GM19463 (cell line): Measurements from ENCODE around the gene MCRIP1.

Experiments
- ATAC-seq: cut with Tn5 transposase; IDR thresholded peaks from one replicate; pipeline ENCODE4 v1.9.1; 2021; ENCODE audit warnings: mild to moderate bottlenecking, moderate library complexity; ENCODE audit not compliant: unreplicated experiment

Gene MCRIP1

GRCh38 chr17:81833160-81833920, at the start of gene MCRIP1:
Gene MCRIP1, minus strand, starts transcription at chr17:81833291. Its CDS starts 8,785 bp downstream, at chr17:81824506.
- peak; percentile 78 for ATAC-seq

GRCh38 chr17:81879121-81879520, 46.0 kb upstream of the MCRIP1 start:
- ATAC-seq: no peak

- ATAC-seq: no peak
Observed at GRCh38 chr17:81878294-81878693, 45.2 kb upstream of the MCRIP1 start.

- no peak for ATAC-seq
Observed at GRCh38 chr17:81877569-81877968, 44.5 kb upstream of the MCRIP1 start.

GRCh38 chr17:81871387-81872230, 38.5 kb upstream of the MCRIP1 start:
- ATAC-seq: peak; percentile 50

GRCh38 chr17:81870981-81871386, 37.9 kb upstream of the MCRIP1 start, which contains the start of gene ARHGDIA:
Gene ARHGDIA, minus strand, starts transcription at chr17:81871337. Its CDS starts 1,407 bp downstream, at chr17:81869930.
- peak; percentile 34 for ATAC-seq

GRCh38 chr17:81870131-81870980, 37.3 kb upstream of the MCRIP1 start:
- peak; percentile 3 for ATAC-seq

GRCh38 chr17:81869221-81870130, 36.4 kb upstream of the MCRIP1 start:
- ATAC-seq: no peak

- no peak for ATAC-seq
Observed at GRCh38 chr17:81868674-81869220, 35.7 kb upstream of the MCRIP1 start.

- ATAC-seq: no peak
Observed at GRCh38 chr17:81867991-81868673, 35.0 kb upstream of the MCRIP1 start.

GRCh38 chr17:81867170-81867990, 34.3 kb upstream of the MCRIP1 start:
- ATAC-seq: no peak

GRCh38 chr17:81866440-81867169, 33.5 kb upstream of the MCRIP1 start:
- ATAC-seq: no peak

GRCh38 chr17:81865733-81866439, 32.8 kb upstream of the MCRIP1 start:
- ATAC-seq: no peak

GRCh38 chr17:81865358-81865732, 32.3 kb upstream of the MCRIP1 start:
- no peak for ATAC-seq

- ATAC-seq: no peak
Observed at GRCh38 chr17:81863833-81864768, 31.0 kb upstream of the MCRIP1 start.
